AG09319 (cell line): ENCODE measurements around the gene RPTOR.

Experiments
- DNase-seq: peaks from one replicate; pipeline ENCODE4 v3.0.0-alpha.2; 2010; ENCODE audit warnings: low read depth; ENCODE audit errors: extremely low read depth
- TF ChIP-seq, protein P1 (sequence below): IDR thresholded peaks from 2 replicates; pipeline ENCODE4 v1.5.1; 2011; ENCODE audit warnings: low read depth, mild to moderate bottlenecking, inconsistent platforms, low read length, moderate library complexity

Gene RPTOR

GRCh38 chr17:80701730-80702129, 157.1 kb downstream of the RPTOR start:
- TF ChIP-seq, protein P1, sequence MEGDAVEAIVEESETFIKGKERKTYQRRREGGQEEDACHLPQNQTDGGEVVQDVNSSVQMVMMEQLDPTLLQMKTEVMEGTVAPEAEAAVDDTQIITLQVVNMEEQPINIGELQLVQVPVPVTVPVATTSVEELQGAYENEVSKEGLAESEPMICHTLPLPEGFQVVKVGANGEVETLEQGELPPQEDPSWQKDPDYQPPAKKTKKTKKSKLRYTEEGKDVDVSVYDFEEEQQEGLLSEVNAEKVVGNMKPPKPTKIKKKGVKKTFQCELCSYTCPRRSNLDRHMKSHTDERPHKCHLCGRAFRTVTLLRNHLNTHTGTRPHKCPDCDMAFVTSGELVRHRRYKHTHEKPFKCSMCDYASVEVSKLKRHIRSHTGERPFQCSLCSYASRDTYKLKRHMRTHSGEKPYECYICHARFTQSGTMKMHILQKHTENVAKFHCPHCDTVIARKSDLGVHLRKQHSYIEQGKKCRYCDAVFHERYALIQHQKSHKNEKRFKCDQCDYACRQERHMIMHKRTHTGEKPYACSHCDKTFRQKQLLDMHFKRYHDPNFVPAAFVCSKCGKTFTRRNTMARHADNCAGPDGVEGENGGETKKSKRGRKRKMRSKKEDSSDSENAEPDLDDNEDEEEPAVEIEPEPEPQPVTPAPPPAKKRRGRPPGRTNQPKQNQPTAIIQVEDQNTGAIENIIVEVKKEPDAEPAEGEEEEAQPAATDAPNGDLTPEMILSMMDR, result no peak
- DNase-seq, result no peak

- TF ChIP-seq, protein P1, result no peak
- no peak for DNase-seq
Observed at GRCh38 chr17:80702315-80703141, 157.9 kb downstream of the RPTOR start.

- DNase-seq, result no peak
- TF ChIP-seq, protein P1, result no peak
Observed at GRCh38 chr17:80703142-80703478, 158.5 kb downstream of the RPTOR start.

GRCh38 chr17:80704381-80704819, 159.8 kb downstream of the RPTOR start:
- no peak for DNase-seq
- TF ChIP-seq, protein P1, result no peak

DNA sequence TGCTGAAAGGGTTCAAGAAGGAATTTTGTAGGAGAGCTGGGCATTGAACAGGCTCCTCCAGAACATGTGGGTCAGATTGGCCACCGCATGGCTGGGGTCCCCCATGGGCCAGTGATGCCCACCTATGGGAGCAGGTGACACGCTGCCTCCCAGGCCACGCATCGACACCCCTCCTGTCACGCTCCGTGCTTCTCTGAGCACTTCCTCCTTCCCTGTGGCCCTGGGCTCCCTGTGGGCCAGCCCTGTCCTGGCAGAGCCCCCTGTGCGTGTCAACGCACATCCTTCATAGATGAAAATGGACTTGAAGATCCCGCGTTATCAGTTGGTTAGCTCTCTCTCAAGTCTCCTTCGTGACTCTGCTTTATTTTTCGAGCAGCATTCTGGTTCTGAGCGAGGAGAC, 160.3 kb downstream of the RPTOR start:
- TF ChIP-seq, protein P1, result no peak
- DNase-seq, result no peak

DNA sequence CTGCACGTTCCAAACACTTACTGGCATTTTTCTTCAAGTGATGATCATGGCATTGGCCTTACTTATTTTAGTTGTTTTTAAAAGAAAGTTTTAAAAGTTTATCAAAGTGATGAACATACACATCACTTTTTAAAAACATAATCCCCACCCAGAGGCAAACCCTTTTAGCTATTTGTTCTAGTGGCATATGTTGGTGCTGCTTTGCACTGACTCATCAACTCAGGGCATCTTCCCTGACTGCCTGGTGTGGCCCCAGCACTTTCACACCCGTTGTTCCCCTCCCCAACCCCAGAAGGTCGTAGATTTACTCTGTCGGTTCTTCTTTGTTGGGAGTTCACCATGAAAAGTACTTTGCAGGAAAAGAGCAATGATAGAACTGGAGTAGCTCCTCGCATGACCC, 161.3 kb downstream of the RPTOR start:
- DNase-seq, result no peak
- TF ChIP-seq, protein P1, result no peak

- no peak for DNase-seq
- TF ChIP-seq, protein P1, result no peak
Observed at GRCh38 chr17:80706463-80706867, 161.8 kb downstream of the RPTOR start.
